WTC11 (cell line): ENCODE results near the gene AK9. TPM values are rescaled to one million over a fixed set of nuclear protein-coding genes. Genes with fewer than 3 reads are reported as not detected.

ENCODE experiments used
- ATAC-seq: fragments of 200-7000 bp; cut with Tn5 transposase; 2 replicates; pipeline ENCODE4 v1.10.0; 2021; ENCODE audit warnings: mild to moderate bottlenecking, moderate library complexity
- CTCF ChIA-PET: fragments of 300-600 bp; sonication (Branson Sonifier 250); formaldehyde crosslinking; loops from one replicate; lab custom pipeline; 2021; ENCODE audit warnings: antibody characterized with exemption; lab: Charles Lee
- POLR2A ChIA-PET: fragments of 350-600 bp; sonication (Branson Sonifier 250); formaldehyde crosslinking; loops from one replicate; lab custom pipeline; 2021; ENCODE audit warnings: antibody characterized with exemption; lab: Charles Lee
- DNase-seq: peaks from one replicate; pipeline ENCODE4 v3.0.0; 2021; ENCODE audit warnings: low spot score
- H3K27ac Mint-ChIP-seq: 2 replicates; pipeline ENCODE4 v1.8.0; 2021; ENCODE audit warnings: mixed read lengths
- H3K27me3 Mint-ChIP-seq: 2 replicates; pipeline ENCODE4 v1.8.0; 2021; ENCODE audit warnings: low read depth, mild to moderate bottlenecking, moderate library complexity, mixed read lengths
- H3K36me3 Mint-ChIP-seq: 2 replicates; pipeline ENCODE4 v1.8.0; 2021; ENCODE audit warnings: mixed read lengths
- H3K4me1 Mint-ChIP-seq: 2 replicates; pipeline ENCODE4 v1.8.0; 2022; ENCODE audit warnings: mixed read lengths
- H3K4me3 Mint-ChIP-seq: 2 replicates; pipeline ENCODE4 v1.8.0; 2021; ENCODE audit warnings: mild to moderate bottlenecking, moderate library complexity, mixed read lengths
- H3K9me3 Mint-ChIP-seq: 2 replicates; pipeline ENCODE4 v1.8.0; 2021; ENCODE audit warnings: mixed read lengths
- ATF1 ChIP-seq: sonication (generic); formaldehyde crosslinking; IDR thresholded peaks from 2 replicates; pipeline ENCODE4 v1.8.1; 2023; ENCODE audit warnings: mild to moderate bottlenecking, moderate library complexity, missing genetic modification reagents
- CBFB ChIP-seq: sonication (generic); formaldehyde crosslinking; IDR thresholded peaks from 2 replicates; pipeline ENCODE4 v1.8.1; 2022; ENCODE audit warnings: mild to moderate bottlenecking, low read depth, missing genetic modification reagents
- CREB1 ChIP-seq: sonication (generic); formaldehyde crosslinking; IDR thresholded peaks from 2 replicates; pipeline ENCODE4 v1.8.0; 2023; ENCODE audit warnings: mild to moderate bottlenecking, missing genetic modification reagents
- CREM ChIP-seq: sonication (generic); formaldehyde crosslinking; IDR thresholded peaks from 2 replicates; pipeline ENCODE4 v1.8.1; 2022; ENCODE audit warnings: mild to moderate bottlenecking, missing genetic modification reagents, moderate library complexity
- FOXP1 ChIP-seq: sonication (generic); formaldehyde crosslinking; IDR thresholded peaks from 2 replicates; pipeline ENCODE4 v1.8.0; 2022; ENCODE audit warnings: missing genetic modification reagents, mild to moderate bottlenecking, moderate library complexity, borderline replicate concordance
- GTF2I ChIP-seq: fragments of 250-450 bp; sonication (Bioruptor Pico); conservative IDR thresholded peaks from 2 replicates; pipeline ENCODE4 v1.4.0; 2021; ENCODE audit warnings: mild to moderate bottlenecking
- JUN ChIP-seq: sonication (generic); formaldehyde crosslinking; IDR thresholded peaks from 2 replicates; pipeline ENCODE4 v1.8.0; 2023; ENCODE audit warnings: mild to moderate bottlenecking, missing genetic modification reagents
- KAT7 ChIP-seq: sonication (generic); formaldehyde crosslinking; IDR thresholded peaks from 2 replicates; pipeline ENCODE4 v1.8.1; 2023; ENCODE audit warnings: missing genetic modification reagents, mild to moderate bottlenecking, borderline replicate concordance
- NFATC4 ChIP-seq: fragments of 250-450 bp; sonication (Bioruptor Pico); IDR thresholded peaks from 2 replicates; pipeline ENCODE4 v1.9.0; 2021; ENCODE audit warnings: mild to moderate bottlenecking
- RORB ChIP-seq: fragments of 250-450 bp; sonication (Bioruptor Pico); IDR thresholded peaks from 2 replicates; pipeline ENCODE4 v1.9.0; 2021; ENCODE audit warnings: mild to moderate bottlenecking
- SMAD4 ChIP-seq: sonication (generic); formaldehyde crosslinking; IDR thresholded peaks from 2 replicates; pipeline ENCODE4 v1.8.0; 2022; ENCODE audit warnings: mild to moderate bottlenecking, missing genetic modification reagents
- SP1 ChIP-seq: sonication (generic); formaldehyde crosslinking; conservative IDR thresholded peaks from 2 replicates; pipeline ENCODE4 v1.8.1; 2022; ENCODE audit warnings: missing genetic modification reagents
- TCF7 ChIP-seq: sonication (generic); formaldehyde crosslinking; IDR thresholded peaks from 2 replicates; pipeline ENCODE4 v1.8.0; 2022; ENCODE audit warnings: mild to moderate bottlenecking, low read depth, missing genetic modification reagents, moderate library complexity
- ZNF423 ChIP-seq: fragments of 250-450 bp; sonication (Bioruptor Pico); IDR thresholded peaks from 2 replicates; pipeline ENCODE4 v2.1.2; 2022; ENCODE audit warnings: mild to moderate bottlenecking, moderate library complexity
- ZNF671 ChIP-seq: fragments of 250-450 bp; sonication (Bioruptor Pico); IDR thresholded peaks from 2 replicates; pipeline ENCODE4 v1.8.0; 2021; ENCODE audit warnings: mild to moderate bottlenecking
- total RNA-seq: library from RNA; stranded (reverse); gene quantifications from 3 replicates; pipeline ENCODE4 v1.2.3, GENCODE V29; 2021
- TF ChIP-seq, protein P1 (sequence below): sonication (generic); formaldehyde crosslinking; IDR thresholded peaks from 2 replicates; pipeline ENCODE4 v1.8.0; 2022; ENCODE audit warnings: mild to moderate bottlenecking, missing genetic modification reagents
- TF ChIP-seq, protein P2 (sequence below): fragments of 250-450 bp; sonication (Bioruptor Pico); IDR thresholded peaks from 2 replicates; pipeline ENCODE4 v1.9.0; 2021; ENCODE audit warnings: mild to moderate bottlenecking
- TF ChIP-seq, protein P3 (sequence below): sonication (generic); formaldehyde crosslinking; IDR thresholded peaks from 2 replicates; pipeline ENCODE4 v1.8.0; 2023; ENCODE audit warnings: mild to moderate bottlenecking, missing genetic modification reagents
- TF ChIP-seq, protein P4 (sequence below): sonication (generic); formaldehyde crosslinking; IDR thresholded peaks from 2 replicates; pipeline ENCODE4 v1.8.0; 2023; ENCODE audit warnings: missing genetic modification reagents
- TF ChIP-seq, protein P5 (sequence below): sonication (generic); formaldehyde crosslinking; IDR thresholded peaks from 2 replicates; pipeline ENCODE4 v1.8.1; 2023; ENCODE audit warnings: mild to moderate bottlenecking, missing genetic modification reagents

The AK9 gene
- total RNA-seq, 1 experiment from 2014 or later, result 3.7 TPM

DNA sequence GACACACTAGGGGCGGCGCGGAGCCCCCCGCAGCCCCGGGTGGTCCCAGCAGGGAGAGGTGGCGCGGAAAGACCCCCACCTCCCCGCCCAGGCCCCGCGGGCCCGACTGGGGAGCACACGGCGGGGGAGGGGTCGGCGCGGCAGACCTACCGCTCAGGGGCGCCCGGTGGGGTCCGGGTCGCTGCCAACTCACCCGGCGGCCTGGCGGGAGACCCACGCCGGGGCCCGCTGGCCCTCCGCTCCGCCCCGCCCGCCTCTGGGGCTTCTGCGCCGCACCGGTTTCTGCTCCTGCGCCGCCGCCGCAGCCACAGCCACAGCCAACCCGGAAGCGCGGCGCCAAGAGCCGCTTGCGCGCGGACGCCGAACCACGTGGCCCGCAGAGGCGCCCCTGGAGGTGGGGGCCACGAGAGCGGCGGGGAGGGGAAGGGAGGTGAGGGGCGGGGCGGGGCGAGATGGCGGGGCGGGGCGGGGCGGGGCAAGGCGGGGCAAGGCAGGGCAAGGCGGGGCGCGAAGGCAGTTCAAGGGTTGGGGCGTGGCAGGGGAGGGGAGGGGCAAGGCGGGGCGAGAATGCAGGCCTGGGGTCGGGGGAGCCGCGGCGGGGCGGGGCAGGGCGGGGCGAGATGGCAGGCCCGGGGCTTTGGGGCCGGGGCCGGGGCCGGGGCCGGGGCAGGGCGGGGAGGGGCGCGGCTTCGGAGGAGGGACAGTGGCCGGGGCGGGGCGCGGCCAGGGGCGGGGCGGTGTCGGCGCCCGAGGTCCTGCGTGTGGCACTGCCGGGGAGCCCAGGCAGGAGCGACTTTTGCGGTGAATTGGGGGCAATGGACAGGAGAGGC lies 207.9 kb downstream of the AK9 start, which contains the start of gene ZBTB24 (continued):
- TF ChIP-seq GTF2I (no peak), NFATC4 (no peak), TCF7 (no peak), ZNF423 (CRISPR knock-in tag) (peak; percentile 49), SP1 (peak; percentile 76)
- TF ChIP-seq, protein P1, sequence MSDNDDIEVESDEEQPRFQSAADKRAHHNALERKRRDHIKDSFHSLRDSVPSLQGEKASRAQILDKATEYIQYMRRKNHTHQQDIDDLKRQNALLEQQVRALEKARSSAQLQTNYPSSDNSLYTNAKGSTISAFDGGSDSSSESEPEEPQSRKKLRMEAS, result peak; percentile 50; the same call in 1 of the 2 replicates
- TF ChIP-seq, protein P2, sequence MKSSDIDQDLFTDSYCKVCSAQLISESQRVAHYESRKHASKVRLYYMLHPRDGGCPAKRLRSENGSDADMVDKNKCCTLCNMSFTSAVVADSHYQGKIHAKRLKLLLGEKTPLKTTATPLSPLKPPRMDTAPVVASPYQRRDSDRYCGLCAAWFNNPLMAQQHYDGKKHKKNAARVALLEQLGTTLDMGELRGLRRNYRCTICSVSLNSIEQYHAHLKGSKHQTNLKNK (CRISPR knock-in tag), result no peak

DNA sequence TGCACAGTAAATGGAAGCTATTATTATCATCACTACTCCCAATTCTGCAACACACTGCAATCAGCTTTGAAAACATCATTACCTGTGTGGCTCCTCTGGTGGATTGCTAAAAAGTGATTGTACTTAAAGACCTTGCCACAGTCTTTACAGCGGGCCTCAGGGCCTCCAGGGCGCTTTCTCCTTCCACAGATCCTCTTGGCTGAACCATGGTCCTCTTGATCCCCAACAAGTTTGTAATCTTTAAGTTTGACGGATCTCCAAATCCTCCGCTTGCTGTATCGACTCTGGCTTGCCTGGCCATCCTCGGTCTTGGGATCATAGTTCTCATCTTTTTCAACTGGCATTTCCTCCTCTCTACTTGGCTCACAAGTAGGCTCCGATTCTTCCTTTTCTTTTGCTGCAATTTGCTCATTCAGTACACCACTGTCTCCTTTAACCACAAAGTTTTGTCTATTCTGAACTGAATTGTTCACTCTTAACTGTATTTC lies 210.0 kb downstream of the AK9 start:
- H3K4me1 Mint-ChIP-seq, result peaks cover 58% of the 10 kb centered on the region
- CTCF ChIA-PET, result interaction anchor here (1.0 to 1.2 kb wide), 2 partner anchors 11 to 35 kb away, joined by 3 to 5 read pairs; no protein-coding TSS in a partner anchor
- no peak for DNase-seq
- no peak for TF ChIP-seq CREB1
- no peak for TF ChIP-seq SMAD4
- TF ChIP-seq RORB, result no peak
- no peak for TF ChIP-seq ATF1 (CRISPR knock-in tag)
- no peak for TF ChIP-seq CREM
- no peak for TF ChIP-seq ZNF671 (CRISPR knock-in tag)
- TF ChIP-seq, protein P3, sequence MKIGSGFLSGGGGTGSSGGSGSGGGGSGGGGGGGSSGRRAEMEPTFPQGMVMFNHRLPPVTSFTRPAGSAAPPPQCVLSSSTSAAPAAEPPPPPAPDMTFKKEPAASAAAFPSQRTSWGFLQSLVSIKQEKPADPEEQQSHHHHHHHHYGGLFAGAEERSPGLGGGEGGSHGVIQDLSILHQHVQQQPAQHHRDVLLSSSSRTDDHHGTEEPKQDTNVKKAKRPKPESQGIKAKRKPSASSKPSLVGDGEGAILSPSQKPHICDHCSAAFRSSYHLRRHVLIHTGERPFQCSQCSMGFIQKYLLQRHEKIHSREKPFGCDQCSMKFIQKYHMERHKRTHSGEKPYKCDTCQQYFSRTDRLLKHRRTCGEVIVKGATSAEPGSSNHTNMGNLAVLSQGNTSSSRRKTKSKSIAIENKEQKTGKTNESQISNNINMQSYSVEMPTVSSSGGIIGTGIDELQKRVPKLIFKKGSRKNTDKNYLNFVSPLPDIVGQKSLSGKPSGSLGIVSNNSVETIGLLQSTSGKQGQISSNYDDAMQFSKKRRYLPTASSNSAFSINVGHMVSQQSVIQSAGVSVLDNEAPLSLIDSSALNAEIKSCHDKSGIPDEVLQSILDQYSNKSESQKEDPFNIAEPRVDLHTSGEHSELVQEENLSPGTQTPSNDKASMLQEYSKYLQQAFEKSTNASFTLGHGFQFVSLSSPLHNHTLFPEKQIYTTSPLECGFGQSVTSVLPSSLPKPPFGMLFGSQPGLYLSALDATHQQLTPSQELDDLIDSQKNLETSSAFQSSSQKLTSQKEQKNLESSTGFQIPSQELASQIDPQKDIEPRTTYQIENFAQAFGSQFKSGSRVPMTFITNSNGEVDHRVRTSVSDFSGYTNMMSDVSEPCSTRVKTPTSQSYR, result no peak
- TF ChIP-seq FOXP1 (CRISPR knock-in tag), result no peak
- no peak for TF ChIP-seq CBFB (CRISPR knock-in tag)
- no peak for TF ChIP-seq JUN (CRISPR knock-in tag)
- TF ChIP-seq, protein P4, sequence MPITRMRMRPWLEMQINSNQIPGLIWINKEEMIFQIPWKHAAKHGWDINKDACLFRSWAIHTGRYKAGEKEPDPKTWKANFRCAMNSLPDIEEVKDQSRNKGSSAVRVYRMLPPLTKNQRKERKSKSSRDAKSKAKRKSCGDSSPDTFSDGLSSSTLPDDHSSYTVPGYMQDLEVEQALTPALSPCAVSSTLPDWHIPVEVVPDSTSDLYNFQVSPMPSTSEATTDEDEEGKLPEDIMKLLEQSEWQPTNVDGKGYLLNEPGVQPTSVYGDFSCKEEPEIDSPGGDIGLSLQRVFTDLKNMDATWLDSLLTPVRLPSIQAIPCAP (CRISPR knock-in tag), result no peak
- TF ChIP-seq, protein P1, result no peak
- TF ChIP-seq, protein P5, sequence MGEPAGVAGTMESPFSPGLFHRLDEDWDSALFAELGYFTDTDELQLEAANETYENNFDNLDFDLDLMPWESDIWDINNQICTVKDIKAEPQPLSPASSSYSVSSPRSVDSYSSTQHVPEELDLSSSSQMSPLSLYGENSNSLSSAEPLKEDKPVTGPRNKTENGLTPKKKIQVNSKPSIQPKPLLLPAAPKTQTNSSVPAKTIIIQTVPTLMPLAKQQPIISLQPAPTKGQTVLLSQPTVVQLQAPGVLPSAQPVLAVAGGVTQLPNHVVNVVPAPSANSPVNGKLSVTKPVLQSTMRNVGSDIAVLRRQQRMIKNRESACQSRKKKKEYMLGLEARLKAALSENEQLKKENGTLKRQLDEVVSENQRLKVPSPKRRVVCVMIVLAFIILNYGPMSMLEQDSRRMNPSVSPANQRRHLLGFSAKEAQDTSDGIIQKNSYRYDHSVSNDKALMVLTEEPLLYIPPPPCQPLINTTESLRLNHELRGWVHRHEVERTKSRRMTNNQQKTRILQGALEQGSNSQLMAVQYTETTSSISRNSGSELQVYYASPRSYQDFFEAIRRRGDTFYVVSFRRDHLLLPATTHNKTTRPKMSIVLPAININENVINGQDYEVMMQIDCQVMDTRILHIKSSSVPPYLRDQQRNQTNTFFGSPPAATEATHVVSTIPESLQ, result no peak
- TF ChIP-seq KAT7, result no peak
- TF ChIP-seq, all 79 proteins: peak for 0
- no peaks in the 10 kb centered on the region; the same call in 1 of the 2 replicates for H3K27me3 Mint-ChIP-seq
- peaks cover 46% of the 10 kb centered on the region for H3K36me3 Mint-ChIP-seq
- no peak for ATAC-seq
- no peak overlapping the region for H3K27ac Mint-ChIP-seq
- H3K4me3 Mint-ChIP-seq, result peak overlapping the region; percentile 96
- no peaks in the 10 kb centered on the region for H3K9me3 Mint-ChIP-seq
- POLR2A ChIA-PET, result no interaction called here
